GM12874 (cell line): ENCODE measurements around the gene FAM89B.

Experiments
- CTCF ChIP-seq: IDR thresholded peaks from 2 replicates; pipeline ENCODE4 v1.5.1; 2011; ENCODE audit warnings: low read depth, mild to moderate bottlenecking, control low read depth, low read length, moderate library complexity; ENCODE audit not compliant: insufficient read depth

FAM89B gene

GRCh38 chr11:65538232-65538914 lies 34.0 kb upstream of the FAM89B start:
- no peak for TF ChIP-seq CTCF

GRCh38 chr11:65538915-65539743 lies 33.2 kb upstream of the FAM89B start:
- TF ChIP-seq CTCF, result no peak

GRCh38 chr11:65539744-65540289 lies 32.5 kb upstream of the FAM89B start:
- TF ChIP-seq CTCF, result no peak

- peak; percentile 87 for TF ChIP-seq CTCF
Observed at GRCh38 chr11:65540290-65541092, 31.8 kb upstream of the FAM89B start.

GRCh38 chr11:65541093-65541982 lies 31.0 kb upstream of the FAM89B start:
- TF ChIP-seq CTCF, result no peak

GRCh38 chr11:65542738-65543390 lies 29.5 kb upstream of the FAM89B start:
- TF ChIP-seq CTCF, result no peak
